SU-DHL-6 (cell line): ENCODE results near the gene HOXC5.

Source experiments
- H2AFZ ChIP-seq: fragments of 200-600 bp; sonication (generic); 2 replicates; pipeline ENCODE4 v1.6.1; 2014; ENCODE audit warnings: low read depth, mild to moderate bottlenecking, moderate library complexity, mixed read lengths, antibody characterized with exemption, low read length; ENCODE audit not compliant: severe bottlenecking
- H3F3A ChIP-seq: fragments of 200-600 bp; shearing (Covaris generic); 2 replicates; pipeline ENCODE4 v1.6.0; 2016; ENCODE audit warnings: antibody characterized with exemption, mild to moderate bottlenecking; ENCODE audit not compliant: insufficient read depth
- H3K27ac ChIP-seq: fragments of 200-600 bp; sonication (generic); 2 replicates; pipeline ENCODE4 v1.5.1; 2016; ENCODE audit warnings: low read depth, mild to moderate bottlenecking, low read length, moderate library complexity, mixed read lengths
- H3K27me3 ChIP-seq: fragments of 200-600 bp; sonication (generic), shearing (Covaris generic); 2 replicates; pipeline ENCODE4 v1.6.0; 2014; ENCODE audit warnings: mild to moderate bottlenecking, low read length
- H3K36me3 ChIP-seq: fragments of 200-600 bp; sonication (generic); 2 replicates; pipeline ENCODE4 v1.6.1; 2014; ENCODE audit warnings: mild to moderate bottlenecking, low read length, mixed read lengths
- H3K4me2 ChIP-seq: fragments of 300-600, 200-600 bp; shearing (Covaris generic), sonication (generic); 2 replicates; pipeline ENCODE4 v1.6.0; 2014; ENCODE audit warnings: low read length, low read depth, mild to moderate bottlenecking; ENCODE audit not compliant: poor library complexity, severe bottlenecking
- H3K4me3 ChIP-seq: fragments of 200-600 bp; sonication (generic); 2 replicates; pipeline ENCODE4 v1.5.1; 2014; ENCODE audit warnings: antibody characterized with exemption, low read length, mild to moderate bottlenecking, mixed read lengths; ENCODE audit not compliant: insufficient read depth, poor library complexity, severe bottlenecking
- H3K79me2 ChIP-seq: fragments of 200-600 bp; sonication (generic); 2 replicates; pipeline ENCODE4 v1.6.1; 2014; ENCODE audit warnings: mild to moderate bottlenecking, low read length, moderate library complexity; ENCODE audit not compliant: insufficient read depth
- H3K9ac ChIP-seq: fragments of 200-600 bp; sonication (generic); 2 replicates; pipeline ENCODE4 v1.7.0; 2014; ENCODE audit warnings: mild to moderate bottlenecking, low read length
- H3K9me2 ChIP-seq: fragments of 200-600 bp; sonication (generic); replicated peaks from 2 replicates; pipeline ENCODE4 v1.6.1; 2014; ENCODE audit warnings: low read length; ENCODE audit not compliant: insufficient read depth
- H3K9me3 ChIP-seq: fragments of 200-600 bp; sonication (generic); 2 replicates; pipeline ENCODE4 v1.6.1; 2014; ENCODE audit warnings: low read length, mixed read lengths; ENCODE audit not compliant: insufficient read depth
- H4K20me1 ChIP-seq: fragments of 200-600 bp; sonication (generic); 2 replicates; pipeline ENCODE4 v1.6.1; 2014; ENCODE audit warnings: low read depth, mild to moderate bottlenecking, antibody characterized with exemption, low read length, moderate library complexity, mixed read lengths
- EZH2phosphoT487 ChIP-seq: fragments of 200-600 bp; sonication (generic), shearing (Covaris generic); conservative IDR thresholded peaks from 2 replicates; pipeline ENCODE4 v1.6.1; 2018; ENCODE audit warnings: mild to moderate bottlenecking, antibody characterized with exemption, low read length, moderate library complexity, mixed read lengths
- TF ChIP-seq, protein P1 (sequence below): fragments of 200-600 bp; sonication (generic); IDR thresholded peaks from one replicate; pipeline ENCODE4 v1.5.1; 2017; ENCODE audit warnings: antibody characterized with exemption, mild to moderate bottlenecking, low read length, moderate library complexity; ENCODE audit not compliant: insufficient read depth, poor library complexity, severe bottlenecking

The HOXC5 gene

DNA sequence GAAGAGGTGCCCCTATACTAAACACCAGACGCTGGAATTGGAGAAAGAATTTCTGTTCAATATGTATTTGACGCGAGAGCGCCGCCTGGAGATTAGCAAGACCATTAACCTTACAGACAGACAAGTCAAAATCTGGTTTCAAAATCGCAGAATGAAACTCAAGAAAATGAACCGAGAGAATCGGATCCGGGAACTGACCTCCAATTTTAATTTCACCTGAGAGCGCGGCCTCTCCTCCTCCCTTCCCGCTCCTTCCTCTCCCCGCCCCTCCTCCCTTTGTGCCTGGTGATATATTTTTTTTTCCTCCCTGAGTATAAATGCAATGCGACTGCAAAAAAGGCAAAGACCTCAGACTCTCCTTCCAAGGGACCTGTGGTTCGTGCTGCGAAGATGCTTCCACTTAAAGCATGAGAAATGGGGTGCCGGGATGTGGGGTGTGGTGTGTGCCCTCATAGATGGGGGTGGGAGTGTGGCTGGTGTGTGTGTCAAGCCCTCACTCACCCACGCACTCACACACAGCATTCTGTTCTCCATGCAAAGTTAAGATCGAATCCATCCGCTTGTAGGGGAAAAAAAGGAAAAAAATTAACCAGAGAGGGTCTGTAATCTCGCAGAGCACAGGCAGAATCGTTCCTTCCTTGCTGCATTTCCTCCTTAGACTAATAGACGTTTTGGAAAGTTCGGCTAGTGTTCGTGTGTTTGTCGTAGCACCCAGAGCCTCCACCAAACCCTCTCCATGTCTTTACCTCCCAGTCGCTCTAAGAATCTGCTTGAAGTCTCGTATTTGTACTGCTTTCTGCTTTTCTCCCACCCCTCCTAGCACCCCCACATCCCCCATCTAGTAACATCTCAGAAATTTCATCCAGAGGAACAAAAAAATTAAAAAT lies 43.4 kb upstream of the HOXC5 start:
- H3K36me3 ChIP-seq: no peaks in the 10 kb centered on the region
- no peaks in the 10 kb centered on the region for H3K27me3 ChIP-seq
- no peaks in the 10 kb centered on the region for H3K9me3 ChIP-seq
- no peaks in the 10 kb centered on the region for H3F3A ChIP-seq
- no peaks in the 10 kb centered on the region for H4K20me1 ChIP-seq
- H3K9ac ChIP-seq: no peak overlapping the region
- no peaks in the 10 kb centered on the region for H3K9me2 ChIP-seq
- H3K79me2 ChIP-seq: no peaks in the 10 kb centered on the region
- H3K27ac ChIP-seq: no peak overlapping the region
- no peak overlapping the region for H2AFZ ChIP-seq
- H3K4me2 ChIP-seq: peak overlapping the region; percentile 23
- H3K4me3 ChIP-seq: no peak overlapping the region
- TF ChIP-seq EZH2phosphoT487: no peak
- TF ChIP-seq, protein P1, sequence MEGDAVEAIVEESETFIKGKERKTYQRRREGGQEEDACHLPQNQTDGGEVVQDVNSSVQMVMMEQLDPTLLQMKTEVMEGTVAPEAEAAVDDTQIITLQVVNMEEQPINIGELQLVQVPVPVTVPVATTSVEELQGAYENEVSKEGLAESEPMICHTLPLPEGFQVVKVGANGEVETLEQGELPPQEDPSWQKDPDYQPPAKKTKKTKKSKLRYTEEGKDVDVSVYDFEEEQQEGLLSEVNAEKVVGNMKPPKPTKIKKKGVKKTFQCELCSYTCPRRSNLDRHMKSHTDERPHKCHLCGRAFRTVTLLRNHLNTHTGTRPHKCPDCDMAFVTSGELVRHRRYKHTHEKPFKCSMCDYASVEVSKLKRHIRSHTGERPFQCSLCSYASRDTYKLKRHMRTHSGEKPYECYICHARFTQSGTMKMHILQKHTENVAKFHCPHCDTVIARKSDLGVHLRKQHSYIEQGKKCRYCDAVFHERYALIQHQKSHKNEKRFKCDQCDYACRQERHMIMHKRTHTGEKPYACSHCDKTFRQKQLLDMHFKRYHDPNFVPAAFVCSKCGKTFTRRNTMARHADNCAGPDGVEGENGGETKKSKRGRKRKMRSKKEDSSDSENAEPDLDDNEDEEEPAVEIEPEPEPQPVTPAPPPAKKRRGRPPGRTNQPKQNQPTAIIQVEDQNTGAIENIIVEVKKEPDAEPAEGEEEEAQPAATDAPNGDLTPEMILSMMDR: peak; percentile 63

DNA sequence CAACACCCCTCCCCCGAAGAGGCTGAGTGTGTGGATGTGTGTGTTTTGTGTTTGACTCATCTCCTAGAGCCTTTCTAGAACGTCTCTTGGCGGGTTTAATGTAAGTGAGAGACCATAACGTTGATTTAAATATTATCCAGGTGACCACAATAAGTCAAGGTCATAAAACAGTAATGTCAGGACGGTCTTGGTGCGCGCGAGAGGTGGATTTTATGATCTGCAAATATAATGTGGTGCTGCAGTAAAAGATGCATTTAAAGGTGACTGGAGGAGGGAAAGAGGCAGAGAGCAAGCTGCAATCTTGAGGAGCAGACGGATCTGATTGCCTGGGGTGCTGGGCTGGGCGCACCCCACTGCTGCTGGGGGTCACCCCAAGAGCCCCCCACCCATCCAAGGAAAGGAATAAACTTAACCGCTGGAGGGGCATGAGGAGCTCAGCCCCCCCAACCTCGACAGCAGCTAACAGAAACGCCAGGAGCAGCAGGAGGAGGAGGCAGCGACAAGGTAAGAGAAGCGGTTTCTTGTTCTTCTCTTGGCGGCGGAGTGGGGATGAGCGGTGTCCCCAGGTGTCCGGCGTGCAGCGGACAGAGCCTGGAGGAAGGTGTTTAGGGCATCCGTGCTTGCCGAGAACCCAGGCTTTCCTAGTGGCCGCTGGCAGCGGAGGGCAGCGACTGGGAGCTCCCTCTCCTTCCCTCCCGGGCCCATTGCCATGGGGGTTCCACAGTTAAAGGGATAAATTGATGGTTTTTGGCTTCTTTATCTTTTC lies 42.4 kb upstream of the HOXC5 start:
- TF ChIP-seq EZH2phosphoT487: no peak
- TF ChIP-seq, protein P1: no peak
- Histone ChIP-seq H3K9me2 (no peaks in the 10 kb centered on the region), H3K27me3 (no peaks in the 10 kb centered on the region), H3K36me3 (no peaks in the 10 kb centered on the region), H3F3A (no peaks in the 10 kb centered on the region), H3K9ac (no peak overlapping the region), H3K9me3 (no peaks in the 10 kb centered on the region), H3K79me2 (no peaks in the 10 kb centered on the region), H3K4me3 (no peak overlapping the region), H4K20me1 (no peaks in the 10 kb centered on the region), H2AFZ (no peak overlapping the region), H3K4me2 (no peak overlapping the region), H3K27ac (no peak overlapping the region)

DNA sequence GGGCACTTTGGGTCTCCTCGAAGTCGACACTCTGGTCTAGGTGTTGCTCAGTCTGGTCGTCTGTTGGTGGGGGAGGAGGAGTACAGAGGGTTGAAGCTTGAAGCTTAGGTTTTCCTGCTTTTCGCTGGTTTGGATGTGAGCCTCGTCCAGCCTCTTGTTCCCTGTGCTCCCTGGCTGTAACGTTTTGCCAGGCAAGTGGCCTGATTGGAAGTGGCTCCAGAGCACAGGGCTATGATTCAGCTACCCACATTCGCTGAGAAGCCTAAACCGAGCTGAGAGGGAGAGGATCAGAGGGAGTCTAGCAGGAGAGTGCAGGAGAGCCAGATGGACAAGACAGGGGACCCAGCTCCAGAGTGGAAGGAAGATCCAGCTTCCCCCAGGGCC lies 41.8 kb upstream of the HOXC5 start:
- Histone ChIP-seq H3K9me2 (no peaks in the 10 kb centered on the region), H3F3A (no peaks in the 10 kb centered on the region), H3K27ac (no peak overlapping the region), H3K79me2 (no peaks in the 10 kb centered on the region), H3K9ac (no peak overlapping the region), H3K27me3 (no peaks in the 10 kb centered on the region), H2AFZ (no peak overlapping the region), H4K20me1 (no peaks in the 10 kb centered on the region), H3K4me2 (no peak overlapping the region), H3K9me3 (no peaks in the 10 kb centered on the region), H3K36me3 (no peaks in the 10 kb centered on the region), H3K4me3 (no peak overlapping the region)
- no peak for TF ChIP-seq EZH2phosphoT487
- TF ChIP-seq, protein P1: no peak
